Ascending aorta (tissue), 2 donors: Measurements from ENCODE around the gene WDR18. TPM values are rescaled to one million over a fixed set of nuclear protein-coding genes. Genes with fewer than 3 reads are reported as not detected.

ENCODE experiments used
- DNase-seq, 2 donors: peaks; one replicate each; pipeline ENCODE4 v3.0.0-alpha.2; 2019; ENCODE audit warnings: low spot score in 2 of 2
- H3K27ac ChIP-seq, 2 donors: fragments of 200-600 bp; sonication (generic); one replicate each; pipeline ENCODE4 v1.5.1; 2016 to 2017; ENCODE audit warnings: mild to moderate bottlenecking in 1 of 2
- H3K27me3 ChIP-seq: fragments of 200-600 bp; sonication (generic); one replicate; pipeline ENCODE4 v1.5.1; 2017
- H3K36me3 ChIP-seq, 2 donors: fragments of 200-600 bp; sonication (generic); one replicate each; pipeline ENCODE4 v1.5.1; 2016
- H3K4me1 ChIP-seq, 2 donors: fragments of 200-600 bp; sonication (generic); one replicate each; pipeline ENCODE4 v1.5.1; 2016 to 2017; ENCODE audit warnings: mild to moderate bottlenecking in 1 of 2
- H3K4me3 ChIP-seq, 2 donors: fragments of 200-600 bp; sonication (generic); one replicate each; pipeline ENCODE4 v1.5.1; 2016 to 2017; ENCODE audit warnings: mild to moderate bottlenecking in 1 of 2
- H3K9me3 ChIP-seq, 2 donors: fragments of 200-600 bp; sonication (generic); one replicate each; pipeline ENCODE4 v1.5.1; 2016
- intact Hi-C: fragments of 100-400 bp; cut with DNase I; formaldehyde crosslinking; loops from one replicate; pipeline ENCODE4 v1.15.1; 2023
- total RNA-seq: library from RNA; depleted of rRNA; stranded (reverse); fragments of >200 nt; gene quantifications from one replicate; pipeline ENCODE4 v1.1.0, GENCODE V29; 2016
- TF ChIP-seq, protein P1 (sequence below), 3 experiments: fragments of 200-600 bp in 2 of 3; fragments of 450-650 bp in 1 of 3; sonication (generic) in 2 of 3; IDR thresholded peaks; one replicate each; pipeline ENCODE4 v1.5.1; 2016 to 2019; ENCODE audit warnings: antibody characterized with exemption in 3 of 3, mild to moderate bottlenecking in 1 of 3, moderate library complexity in 1 of 3

Gene WDR18
- total RNA-seq, 1 donor from 2014 or later, result 65.7 TPM

DNA sequence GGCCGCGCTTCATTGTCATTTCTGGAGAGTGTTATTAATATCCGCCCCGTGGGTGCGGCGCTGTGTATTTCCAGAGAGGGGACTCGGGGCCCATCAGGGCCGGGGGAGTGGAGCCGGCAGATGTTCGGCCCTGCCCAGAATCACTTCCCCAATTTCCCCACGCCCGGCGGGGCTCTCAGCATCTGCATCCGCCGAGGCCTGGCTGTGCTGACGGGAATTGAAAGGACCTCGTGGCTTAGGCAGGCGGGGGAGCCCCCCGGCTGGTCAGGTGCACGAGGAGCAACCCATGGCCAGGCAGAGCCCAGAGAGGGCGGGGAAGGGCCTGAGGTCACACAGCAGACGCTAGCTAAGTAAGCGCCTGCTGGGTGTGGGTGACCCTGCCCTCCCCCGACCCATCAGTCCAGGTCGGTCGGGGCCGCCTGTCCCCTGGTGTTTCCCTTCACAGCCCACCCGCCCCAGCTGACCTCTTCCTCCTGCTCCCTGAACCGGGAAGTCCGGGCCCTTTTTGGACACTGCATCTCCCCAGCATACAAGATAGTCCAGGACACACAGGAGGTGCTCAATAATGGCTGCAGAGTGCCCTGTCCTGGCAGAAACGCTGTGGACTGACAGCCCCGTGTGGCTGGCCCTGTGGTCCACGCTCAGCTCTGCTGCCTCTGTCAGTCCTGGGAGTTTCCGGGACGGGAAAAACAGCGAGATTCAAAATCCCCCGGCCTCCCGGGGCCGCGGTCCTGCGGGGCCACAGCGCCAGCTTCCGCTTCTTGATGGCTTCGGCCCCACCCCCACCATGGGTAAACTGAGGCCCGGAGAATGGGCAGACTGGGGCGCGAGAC is 36.2 kb upstream of the WDR18 start:
- no peaks in the 10 kb centered on the region for H3K9me3 ChIP-seq
- no peak overlapping the region for H3K4me3 ChIP-seq
- DNase-seq, result peak; percentile 39 to 81
- H3K36me3 ChIP-seq, result no peaks in the 10 kb centered on the region
- TF ChIP-seq, protein P1, sequence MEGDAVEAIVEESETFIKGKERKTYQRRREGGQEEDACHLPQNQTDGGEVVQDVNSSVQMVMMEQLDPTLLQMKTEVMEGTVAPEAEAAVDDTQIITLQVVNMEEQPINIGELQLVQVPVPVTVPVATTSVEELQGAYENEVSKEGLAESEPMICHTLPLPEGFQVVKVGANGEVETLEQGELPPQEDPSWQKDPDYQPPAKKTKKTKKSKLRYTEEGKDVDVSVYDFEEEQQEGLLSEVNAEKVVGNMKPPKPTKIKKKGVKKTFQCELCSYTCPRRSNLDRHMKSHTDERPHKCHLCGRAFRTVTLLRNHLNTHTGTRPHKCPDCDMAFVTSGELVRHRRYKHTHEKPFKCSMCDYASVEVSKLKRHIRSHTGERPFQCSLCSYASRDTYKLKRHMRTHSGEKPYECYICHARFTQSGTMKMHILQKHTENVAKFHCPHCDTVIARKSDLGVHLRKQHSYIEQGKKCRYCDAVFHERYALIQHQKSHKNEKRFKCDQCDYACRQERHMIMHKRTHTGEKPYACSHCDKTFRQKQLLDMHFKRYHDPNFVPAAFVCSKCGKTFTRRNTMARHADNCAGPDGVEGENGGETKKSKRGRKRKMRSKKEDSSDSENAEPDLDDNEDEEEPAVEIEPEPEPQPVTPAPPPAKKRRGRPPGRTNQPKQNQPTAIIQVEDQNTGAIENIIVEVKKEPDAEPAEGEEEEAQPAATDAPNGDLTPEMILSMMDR (IDR thresholded peaks at IDR 0.05), result no peak
- no peak overlapping the region for H3K27ac ChIP-seq
- no peaks in the 10 kb centered on the region for H3K4me1 ChIP-seq
- intact Hi-C loops, result no loop called here
- no peaks in the 10 kb centered on the region for H3K27me3 ChIP-seq

DNA sequence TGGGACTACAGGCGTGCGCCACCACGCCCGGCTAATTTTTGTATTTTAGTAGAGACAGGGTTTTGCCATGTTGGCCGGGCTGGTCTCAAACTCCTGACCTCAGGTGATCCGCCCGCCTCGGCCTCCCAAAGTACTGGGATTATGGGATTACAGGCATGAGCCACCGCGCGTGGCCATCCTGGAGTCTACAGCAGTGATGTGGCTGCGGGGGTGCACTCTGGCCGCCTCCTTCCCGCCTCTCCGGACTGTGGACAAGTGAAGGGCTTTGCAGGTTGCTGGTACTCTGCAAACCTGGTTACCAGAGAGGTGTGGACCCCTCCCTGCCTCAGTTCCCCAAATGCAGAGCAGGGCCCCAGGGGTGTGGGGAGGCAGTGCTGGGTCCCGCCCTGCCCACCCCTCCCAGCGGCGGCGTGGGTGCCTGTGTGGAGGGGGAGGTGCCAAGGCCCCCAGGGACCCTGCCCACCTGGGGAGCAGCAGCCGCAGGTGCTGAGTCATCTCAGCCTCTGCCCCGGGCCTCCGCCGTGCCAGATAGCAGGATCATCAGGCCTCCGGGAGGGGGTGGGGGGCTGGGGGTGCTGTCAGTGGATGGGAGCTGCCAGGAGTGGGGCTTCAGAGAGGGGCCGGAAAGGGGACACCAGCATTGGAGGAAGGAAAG is 35.2 kb upstream of the WDR18 start:
- no peaks in the 10 kb centered on the region for H3K9me3 ChIP-seq
- H3K4me1 ChIP-seq, result no peaks in the 10 kb centered on the region
- TF ChIP-seq, protein P1 (IDR thresholded peaks at IDR 0.05), result no peak
- H3K36me3 ChIP-seq, result no peaks in the 10 kb centered on the region
- H3K4me3 ChIP-seq, result no peak overlapping the region
- no peak for DNase-seq
- intact Hi-C loops, result no loop called here
- H3K27ac ChIP-seq, result no peak overlapping the region
- no peaks in the 10 kb centered on the region for H3K27me3 ChIP-seq

DNA sequence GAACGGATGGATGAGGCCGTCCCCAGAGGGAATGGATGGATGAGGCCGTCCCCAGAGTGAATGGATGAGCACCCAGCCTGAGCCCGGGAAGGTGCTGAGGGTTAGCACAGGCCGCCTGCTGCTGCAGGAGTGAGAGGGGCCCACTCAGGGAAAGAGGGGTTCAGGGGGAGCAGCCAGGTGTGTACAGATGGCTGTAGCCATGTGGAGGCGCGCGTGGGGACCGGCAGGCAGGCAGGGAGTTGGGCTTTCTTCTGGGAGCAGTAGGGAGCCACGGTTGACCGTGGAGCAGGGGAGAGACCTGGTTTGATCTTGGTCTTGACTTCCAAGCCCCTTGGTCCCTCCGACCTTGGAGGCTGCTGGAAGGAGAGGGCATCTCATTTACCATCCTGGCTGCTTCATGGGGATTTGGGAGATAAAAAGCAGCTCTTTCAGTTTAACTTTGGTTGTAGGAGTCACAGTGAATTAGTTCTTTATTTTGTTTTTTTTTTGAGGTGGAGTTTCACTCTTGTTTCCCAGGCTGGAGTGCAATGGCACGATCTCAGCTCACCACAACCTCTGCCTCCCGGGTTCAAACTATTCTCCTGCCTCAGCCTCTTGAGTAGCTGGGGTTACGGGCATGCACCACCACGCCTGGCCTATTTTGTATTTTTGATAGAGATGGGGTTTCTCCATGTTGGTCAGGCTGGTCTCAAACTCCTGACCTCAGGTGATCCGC is 33.6 kb upstream of the WDR18 start:
- DNase-seq, result no peak
- TF ChIP-seq, protein P1 (IDR thresholded peaks at IDR 0.05), result no peak
- Histone ChIP-seq H3K4me3 (no peak overlapping the region), H3K36me3 (no peaks in the 10 kb centered on the region), H3K27me3 (no peaks in the 10 kb centered on the region), H3K27ac (no peak overlapping the region), H3K4me1 (no peaks in the 10 kb centered on the region), H3K9me3 (no peaks in the 10 kb centered on the region)
- intact Hi-C loops, result no loop called here

GRCh38 chr19:952049-952679 is 32.0 kb upstream of the WDR18 start:
- Histone ChIP-seq H3K9me3 (no peaks in the 10 kb centered on the region), H3K27me3 (no peaks in the 10 kb centered on the region), H3K4me3 (no peak overlapping the region), H3K36me3 (no peaks in the 10 kb centered on the region), H3K4me1 (no peaks in the 10 kb centered on the region), H3K27ac (no peak overlapping the region)
- TF ChIP-seq, protein P1 (IDR thresholded peaks at IDR 0.05), result no peak
- DNase-seq, result no peak
- intact Hi-C loops, result no loop called here

DNA sequence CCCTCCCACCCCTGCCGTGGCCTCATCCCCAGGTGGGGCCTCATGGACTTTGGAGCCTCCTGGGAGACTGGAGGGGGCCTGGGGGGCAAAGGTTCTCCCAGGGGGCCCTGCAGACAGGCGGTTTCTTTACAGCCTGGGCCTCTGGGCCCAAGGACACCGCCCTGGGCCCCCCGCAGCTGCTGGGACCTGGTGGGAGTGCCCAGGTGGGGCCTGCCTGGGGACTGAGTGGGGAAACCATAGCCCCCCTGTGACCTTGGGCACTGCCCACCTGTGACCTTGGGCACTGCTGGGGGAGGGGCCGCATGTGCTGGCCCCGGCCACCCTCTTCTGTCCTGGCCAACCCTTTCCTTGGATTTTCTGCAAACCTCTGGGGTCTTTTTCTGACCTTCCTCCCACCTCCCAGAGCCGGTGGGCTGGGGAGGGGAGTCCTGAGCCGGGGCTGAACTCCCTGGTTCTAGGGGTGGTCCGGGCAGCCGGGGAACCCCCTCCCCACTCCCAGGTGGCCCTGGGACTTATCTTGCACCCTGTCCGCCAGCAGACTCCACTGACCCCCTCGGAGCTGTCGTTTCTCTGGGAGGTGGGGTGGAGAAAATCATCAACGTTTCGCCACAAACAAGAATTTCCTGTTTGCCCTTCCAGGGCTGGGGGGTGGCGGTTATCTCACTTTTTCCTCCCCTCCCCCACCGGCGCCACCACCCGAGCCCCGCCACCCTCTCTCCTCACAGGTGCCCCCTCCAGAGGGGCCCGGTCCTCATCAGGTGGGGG is 31.3 kb upstream of the WDR18 start:
- H3K9me3 ChIP-seq, result no peaks in the 10 kb centered on the region
- no peaks in the 10 kb centered on the region for H3K4me1 ChIP-seq
- H3K36me3 ChIP-seq, result no peaks in the 10 kb centered on the region
- intact Hi-C loops, result no loop called here
- no peaks in the 10 kb centered on the region for H3K27me3 ChIP-seq
- DNase-seq, result no peak
- H3K4me3 ChIP-seq, result no peak overlapping the region
- TF ChIP-seq, protein P1 (IDR thresholded peaks at IDR 0.05), result no peak
- no peak overlapping the region for H3K27ac ChIP-seq
